Embryonic facial prominence (tissue), 1 donor: ENCODE data around the gene FUT6.
"Not testable (repeated sequence)": the region's sequence is repeated elsewhere in the genome, so short reads cannot be mapped to it uniquely, and the experiment has no call there.

ENCODE experiments used
- DNase-seq: peaks from one replicate; pipeline ENCODE4 v3.0.0-alpha.2; 2016; ENCODE audit errors: extremely low spot score

The FUT6 gene

GRCh38 chr19:5786593-5787408, 52.7 kb downstream of the FUT6 start:
- DNase-seq, result no peak

- no peak for DNase-seq
These were observed 54.1 kb downstream of the FUT6 start for GRCh38 chr19:5785423-5785822.

GRCh38 chr19:5784581-5785147, 54.8 kb downstream of the FUT6 start, which contains the start of gene PRR22:
Gene PRR22, minus strand, starts transcription at chr19:5784746. Its CDS starts 86 bp downstream, at chr19:5784660.
- DNase-seq, result no peak

GRCh38 chr19:5782945-5783919, 56.3 kb downstream of the FUT6 start:
- no peak for DNase-seq

DNA sequence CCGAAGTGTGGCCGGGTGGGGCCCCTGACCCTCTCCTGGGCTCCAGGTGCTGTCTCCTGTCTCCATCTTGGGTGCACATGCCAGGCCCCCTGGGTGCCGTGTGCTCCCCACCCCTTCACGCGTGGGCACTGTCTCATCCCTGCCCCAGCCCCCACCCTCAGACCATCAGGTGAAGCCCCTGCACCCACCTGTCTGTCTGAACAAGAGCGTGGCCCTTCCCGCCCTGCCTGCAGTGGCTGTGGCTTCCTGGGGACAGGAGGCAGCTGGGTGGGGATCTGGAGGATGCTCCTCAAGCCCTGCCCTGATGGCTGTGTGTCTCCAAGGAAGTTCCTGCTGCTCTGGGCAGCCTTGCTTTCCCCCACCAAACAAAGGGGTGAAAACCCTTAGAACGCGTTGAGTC, 57.2 kb downstream of the FUT6 start:
- no peak for DNase-seq

GRCh38 chr19:5780916-5781315, 58.6 kb downstream of the FUT6 start:
- DNase-seq, result not testable (repeated sequence)
